ENCODE data around the gene ELOVL7. TPM values are rescaled to one million over a fixed set of nuclear protein-coding genes. Genes with fewer than 3 reads are reported as not detected.

ELOVL7 gene
- polyA plus RNA-seq, 3 donors: 0.21 to 0.36 (median 0.33) TPM

DNA sequence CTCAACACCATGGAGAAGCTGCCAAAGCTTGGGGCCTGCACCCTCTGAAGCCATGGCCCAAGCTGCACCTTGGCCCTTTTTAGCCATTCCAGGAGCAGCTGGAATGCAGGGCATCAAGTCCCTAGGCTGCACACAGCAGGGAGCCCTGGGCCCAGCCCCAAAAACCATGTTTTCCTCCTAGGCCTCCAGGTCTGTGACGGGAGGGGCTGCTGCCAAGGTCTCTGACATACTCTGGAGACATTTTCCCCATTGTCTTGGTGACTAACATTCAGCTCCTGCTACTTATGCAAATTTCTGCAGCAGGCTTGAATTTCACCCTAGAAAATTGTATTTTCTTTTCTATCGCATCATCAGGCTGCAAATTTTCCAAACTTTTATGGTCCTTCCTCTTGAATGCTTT, 64.6 kb downstream of the ELOVL7 start:
- Mint-ChIP-seq H3K27ac (no peak overlapping the region), H3K4me3 (no peak overlapping the region), H3K9me3 (peaks cover 3 to 14% (median 8%) of the 10 kb centered on the region in 7 donors), H3K27me3 (ENCODE audit: low read depth in 3 of 3) (no peaks in the 10 kb centered on the region), H3K4me1 (no peaks in the 10 kb centered on the region), H3K36me3 (no peaks in the 10 kb centered on the region)
- Histone ChIP-seq H3K9ac (ENCODE audit: insufficient read depth, low read length, poor library complexity, severe bottlenecking) (no peak overlapping the region), H3K36me3 (replicated peaks in 1 of 2; ENCODE audit: control insufficient read depth in 1 of 2, insufficient read depth in 2 of 2, low read length in 2 of 2) (no peaks in the 10 kb centered on the region), H3K79me2 (ENCODE audit: insufficient read depth, low read length) (no peaks in the 10 kb centered on the region), H2AFZ (ENCODE audit: insufficient read depth, low read depth, low read length, poor library complexity, severe bottlenecking) (no peak overlapping the region), H3K9me3 (replicated peaks in 1 of 2; ENCODE audit: control insufficient read depth in 1 of 2, insufficient read depth in 1 of 2, low read length in 2 of 2) (peaks cover 1 to 2% of the 10 kb centered on the region in 2 donors), H3K27me3 (ENCODE audit: control insufficient read depth in 2 of 2, insufficient read depth in 2 of 2, low read length in 2 of 2) (no peaks in the 10 kb centered on the region), H3K4me2 (replicated peaks; ENCODE audit: extremely low read depth, low read length, poor library complexity, severe bottlenecking) (no peak overlapping the region), H3K27ac (ENCODE audit: low read depth in 1 of 2, low read length in 2 of 2) (no peak overlapping the region), H3K4me1 (ENCODE audit: control insufficient read depth in 1 of 2, insufficient read depth in 2 of 2, low read length in 2 of 2) (no peaks in the 10 kb centered on the region), H4K20me1 (ENCODE audit: insufficient read depth, low read length) (no peaks in the 10 kb centered on the region), H3K4me3 (replicated peaks in 1 of 3; ENCODE audit: low read depth in 2 of 3, low read length in 3 of 3) (no peak overlapping the region)
- TF ChIP-seq, protein P1, sequence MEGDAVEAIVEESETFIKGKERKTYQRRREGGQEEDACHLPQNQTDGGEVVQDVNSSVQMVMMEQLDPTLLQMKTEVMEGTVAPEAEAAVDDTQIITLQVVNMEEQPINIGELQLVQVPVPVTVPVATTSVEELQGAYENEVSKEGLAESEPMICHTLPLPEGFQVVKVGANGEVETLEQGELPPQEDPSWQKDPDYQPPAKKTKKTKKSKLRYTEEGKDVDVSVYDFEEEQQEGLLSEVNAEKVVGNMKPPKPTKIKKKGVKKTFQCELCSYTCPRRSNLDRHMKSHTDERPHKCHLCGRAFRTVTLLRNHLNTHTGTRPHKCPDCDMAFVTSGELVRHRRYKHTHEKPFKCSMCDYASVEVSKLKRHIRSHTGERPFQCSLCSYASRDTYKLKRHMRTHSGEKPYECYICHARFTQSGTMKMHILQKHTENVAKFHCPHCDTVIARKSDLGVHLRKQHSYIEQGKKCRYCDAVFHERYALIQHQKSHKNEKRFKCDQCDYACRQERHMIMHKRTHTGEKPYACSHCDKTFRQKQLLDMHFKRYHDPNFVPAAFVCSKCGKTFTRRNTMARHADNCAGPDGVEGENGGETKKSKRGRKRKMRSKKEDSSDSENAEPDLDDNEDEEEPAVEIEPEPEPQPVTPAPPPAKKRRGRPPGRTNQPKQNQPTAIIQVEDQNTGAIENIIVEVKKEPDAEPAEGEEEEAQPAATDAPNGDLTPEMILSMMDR (IDR thresholded peaks at IDR 0.05): no peak
- intact Hi-C loops (cut with micrococcal nuclease): no loop called here
- 100% methylated on average over 2 of the region's 2 CpGs for whole genome bisulfite sequencing (ENCODE audit: insufficient coverage)
- no peak for DNase-seq

DNA sequence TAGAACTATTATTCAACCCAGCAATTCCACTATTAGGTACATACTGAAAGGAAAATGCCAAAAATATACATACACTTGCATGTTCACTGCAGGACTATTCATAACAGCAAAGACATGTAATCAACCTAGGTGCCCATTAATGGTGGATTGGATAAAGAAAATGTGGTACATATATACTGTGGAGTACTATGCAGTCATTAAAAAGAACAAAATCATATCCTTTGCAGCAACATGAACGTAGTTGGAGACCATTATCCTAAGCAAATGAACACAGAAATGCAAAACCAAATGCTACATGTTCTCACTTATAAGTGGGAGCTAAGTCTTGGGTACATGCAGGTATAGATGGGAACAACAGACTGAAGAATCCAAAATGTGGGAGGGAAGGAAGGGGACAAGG, 67.7 kb downstream of the ELOVL7 start:
- Mint-ChIP-seq H3K9me3 (peaks cover 8 to 20% (median 12%) of the 10 kb centered on the region in 7 donors), H3K4me3 (no peak overlapping the region), H3K4me1 (no peaks in the 10 kb centered on the region), H3K27me3 (ENCODE audit: low read depth in 3 of 3) (no peaks in the 10 kb centered on the region), H3K36me3 (no peaks in the 10 kb centered on the region), H3K27ac (no peak overlapping the region)
- Histone ChIP-seq H3K9me3 (replicated peaks in 1 of 2; ENCODE audit: control insufficient read depth in 1 of 2, insufficient read depth in 1 of 2, low read length in 2 of 2) (peaks cover 2 to 4% of the 10 kb centered on the region in 2 donors), H3K4me1 (ENCODE audit: control insufficient read depth in 1 of 2, insufficient read depth in 2 of 2, low read length in 2 of 2) (no peaks in the 10 kb centered on the region), H3K36me3 (replicated peaks in 1 of 2; ENCODE audit: control insufficient read depth in 1 of 2, insufficient read depth in 2 of 2, low read length in 2 of 2) (no peaks in the 10 kb centered on the region), H3K79me2 (ENCODE audit: insufficient read depth, low read length) (no peaks in the 10 kb centered on the region), H3K27me3 (ENCODE audit: control insufficient read depth in 2 of 2, insufficient read depth in 2 of 2, low read length in 2 of 2) (no peaks in the 10 kb centered on the region), H3K4me3 (replicated peaks in 1 of 3; ENCODE audit: low read depth in 2 of 3, low read length in 3 of 3) (no peak overlapping the region), H3K9ac (ENCODE audit: insufficient read depth, low read length, poor library complexity, severe bottlenecking) (no peak overlapping the region), H3K4me2 (replicated peaks; ENCODE audit: extremely low read depth, low read length, poor library complexity, severe bottlenecking) (no peak overlapping the region), H3K27ac (ENCODE audit: low read depth in 1 of 2, low read length in 2 of 2) (no peak overlapping the region), H4K20me1 (ENCODE audit: insufficient read depth, low read length) (no peaks in the 10 kb centered on the region), H2AFZ (ENCODE audit: insufficient read depth, low read depth, low read length, poor library complexity, severe bottlenecking) (no peak overlapping the region)
- no peak for DNase-seq
- intact Hi-C loops (cut with micrococcal nuclease): no loop called here
- TF ChIP-seq, protein P1 (IDR thresholded peaks at IDR 0.05): no peak
- WGBS (ENCODE audit: insufficient coverage): no CpG with 5 or more reads among the region's 1 CpG
